Activated CD4-positive, alpha-beta T cell treated with anti-CD3 and anti-CD28 coated beads for 24 hours (primary cell): ENCODE results near the gene HOXB2.
A peak's percentile ranks its signal among the peaks of the same experiment; 100 is the strongest.
"Not testable (repeated sequence)": the region's sequence is repeated elsewhere in the genome, so short reads cannot be mapped to it uniquely, and the experiment has no call there.

Source experiments
- DNase-seq, 2 donors: peaks; one replicate each; pipeline ENCODE4 v3.0.0-alpha.2; 2020; ENCODE audit warnings: low read depth in 2 of 2

The HOXB2 gene

GRCh38 chr17:48515925-48516900 is 28.7 kb downstream of the HOXB2 start:
- no peak for DNase-seq

GRCh38 chr17:48514477-48514876 is 30.4 kb downstream of the HOXB2 start:
- no peak for DNase-seq

GRCh38 chr17:48513666-48514455 is 31.0 kb downstream of the HOXB2 start:
- no peak for DNase-seq

- DNase-seq = no peak
Measured at GRCh38 chr17:48513097-48513496, 31.8 kb downstream of the HOXB2 start.

- peak; percentile 6 to 15 for DNase-seq
Measured at GRCh38 chr17:48510761-48511604, 33.9 kb downstream of the HOXB2 start.

- DNase-seq = no peak
Measured at GRCh38 chr17:48510381-48510760, 34.5 kb downstream of the HOXB2 start.

- DNase-seq = not testable (repeated sequence)
Measured at GRCh38 chr17:48509708-48510107, 35.2 kb downstream of the HOXB2 start.

GRCh38 chr17:48506246-48506645 is 38.7 kb downstream of the HOXB2 start:
- DNase-seq = no peak

GRCh38 chr17:48505788-48506187 is 39.1 kb downstream of the HOXB2 start:
- no peak for DNase-seq

GRCh38 chr17:48504953-48505352 is 40.0 kb downstream of the HOXB2 start:
- DNase-seq = no peak

- DNase-seq = no peak
Measured at GRCh38 chr17:48503747-48504146, 41.2 kb downstream of the HOXB2 start.

GRCh38 chr17:48502901-48503300 is 42.0 kb downstream of the HOXB2 start:
- no peak for DNase-seq

GRCh38 chr17:48502312-48502711 is 42.6 kb downstream of the HOXB2 start:
- DNase-seq = no peak

GRCh38 chr17:48500435-48501426 is 44.2 kb downstream of the HOXB2 start:
- DNase-seq = no peak

- DNase-seq = no peak
Measured at GRCh38 chr17:48499735-48500434, 45.0 kb downstream of the HOXB2 start.

GRCh38 chr17:48499248-48499647 is 45.7 kb downstream of the HOXB2 start:
- DNase-seq = no peak

GRCh38 chr17:48498164-48498850 is 46.6 kb downstream of the HOXB2 start:
- no peak for DNase-seq

GRCh38 chr17:48497103-48497502 is 47.8 kb downstream of the HOXB2 start:
- DNase-seq = no peak

GRCh38 chr17:48494335-48494734 is 50.6 kb downstream of the HOXB2 start:
- no peak for DNase-seq
